ENCODE data around the gene PTBP2.

Gene PTBP2

DNA sequence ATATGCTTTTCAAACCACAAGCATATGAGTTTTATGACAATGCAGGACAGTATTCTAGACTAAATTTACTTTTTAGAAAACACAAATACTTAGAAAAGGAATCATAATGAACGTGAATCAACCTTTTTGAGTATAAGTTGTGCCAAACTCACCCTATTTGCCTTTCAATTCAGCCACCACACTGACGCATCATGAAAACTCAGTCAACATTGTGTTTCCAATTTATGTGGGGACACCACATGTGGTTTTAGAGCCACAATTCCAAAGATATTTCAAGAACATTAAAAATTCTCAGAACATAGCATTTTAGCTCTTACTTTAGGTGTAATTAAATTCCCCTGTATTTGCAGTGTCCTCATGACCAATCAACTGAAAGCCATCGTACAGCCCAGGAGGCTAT is 118.8 kb downstream of the PTBP2 start:
- H3K9me3 Mint-ChIP-seq, result no peaks in the 10 kb centered on the region
- no peak overlapping the region for H3K4me3 Mint-ChIP-seq
- H3K4me1 Mint-ChIP-seq, result no peaks in the 10 kb centered on the region
- no peak for DNase-seq (ENCODE audit: low spot score in 2 of 2)
- ATAC-seq (replicated peaks; ENCODE audit: extremely low read depth, poor library complexity, severe bottlenecking), result no peak
- no peak overlapping the region for H3K27ac Mint-ChIP-seq (ENCODE audit: low read depth)
- H3K36me3 Mint-ChIP-seq (ENCODE audit: insufficient read depth), result no peaks in the 10 kb centered on the region
- H3K27me3 Mint-ChIP-seq, result no peaks in the 10 kb centered on the region

DNA sequence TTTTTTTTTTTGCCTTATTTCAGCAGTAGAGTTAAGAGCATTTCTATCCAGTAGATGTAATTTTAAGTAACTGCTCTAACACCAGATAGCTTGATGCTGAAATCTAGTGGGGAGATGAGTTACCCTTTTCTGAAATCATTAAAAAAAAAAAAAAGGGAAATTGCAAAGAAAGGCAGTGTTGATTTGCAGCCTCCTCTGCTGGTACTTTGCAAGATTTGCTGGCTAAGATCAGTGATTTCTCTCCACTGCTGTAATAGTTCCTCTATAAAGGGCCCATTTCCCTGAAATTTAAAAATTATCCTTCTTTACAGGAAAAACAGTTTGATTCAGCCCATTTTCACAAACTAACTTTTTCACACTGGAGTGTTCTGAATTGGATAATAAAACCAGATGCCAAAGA is 120.6 kb downstream of the PTBP2 start:
- DNase-seq (ENCODE audit: low spot score in 2 of 2), result no peak
- H3K36me3 Mint-ChIP-seq (ENCODE audit: insufficient read depth), result no peaks in the 10 kb centered on the region
- no peaks in the 10 kb centered on the region for H3K27me3 Mint-ChIP-seq
- no peak overlapping the region for H3K27ac Mint-ChIP-seq (ENCODE audit: low read depth)
- H3K4me3 Mint-ChIP-seq, result no peak overlapping the region
- no peak for ATAC-seq (replicated peaks; ENCODE audit: extremely low read depth, poor library complexity, severe bottlenecking)
- no peaks in the 10 kb centered on the region for H3K9me3 Mint-ChIP-seq
- no peaks in the 10 kb centered on the region for H3K4me1 Mint-ChIP-seq

DNA sequence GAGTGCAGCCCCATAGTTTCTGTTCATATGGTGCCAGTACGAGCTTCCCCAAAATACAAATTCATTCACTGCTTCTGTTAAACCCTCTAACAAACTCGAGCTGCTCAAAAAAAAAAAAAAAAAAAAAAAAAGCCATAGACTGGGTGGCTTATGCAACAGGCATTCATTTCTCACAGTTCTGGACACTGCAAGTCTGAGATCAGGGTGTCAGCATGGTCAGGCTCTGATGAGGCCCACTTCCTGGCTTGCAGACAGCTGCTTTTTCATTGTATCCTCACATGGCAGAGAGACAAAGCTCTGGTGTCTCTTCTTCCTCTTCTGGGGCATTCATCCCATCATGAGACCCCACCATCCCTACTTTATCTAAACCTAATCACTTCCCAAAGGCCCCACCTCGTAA is 121.6 kb downstream of the PTBP2 start:
- H3K9me3 Mint-ChIP-seq, result no peaks in the 10 kb centered on the region
- H3K27me3 Mint-ChIP-seq, result peaks cover 5% of the 10 kb centered on the region
- no peak overlapping the region for H3K4me3 Mint-ChIP-seq
- H3K36me3 Mint-ChIP-seq (ENCODE audit: insufficient read depth), result no peaks in the 10 kb centered on the region
- H3K4me1 Mint-ChIP-seq, result no peaks in the 10 kb centered on the region
- DNase-seq (ENCODE audit: low spot score in 2 of 2), result no peak
- ATAC-seq (replicated peaks; ENCODE audit: extremely low read depth, poor library complexity, severe bottlenecking), result no peak
- H3K27ac Mint-ChIP-seq (ENCODE audit: low read depth), result no peak overlapping the region

DNA sequence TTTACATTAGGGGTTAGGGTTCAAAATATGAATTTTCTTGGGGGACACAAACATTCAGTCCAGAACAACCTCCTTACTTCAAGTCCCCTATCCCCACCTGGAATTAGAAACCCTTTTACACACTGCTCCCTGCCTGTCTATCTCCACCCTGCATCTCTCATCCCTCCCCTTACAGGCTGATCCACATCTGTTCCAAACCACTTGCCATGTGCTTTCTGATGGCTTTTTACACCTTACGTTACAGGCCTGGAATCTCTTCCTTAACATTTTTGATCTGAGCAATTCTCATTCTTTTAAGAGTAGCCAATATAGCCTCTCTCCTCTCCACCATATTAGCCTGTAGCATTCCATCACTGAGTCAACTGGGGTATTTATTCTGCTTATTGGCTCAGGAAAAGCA is 122.0 kb downstream of the PTBP2 start:
- H3K9me3 Mint-ChIP-seq, result no peaks in the 10 kb centered on the region
- H3K27ac Mint-ChIP-seq (ENCODE audit: low read depth), result no peak overlapping the region
- no peaks in the 10 kb centered on the region for H3K4me1 Mint-ChIP-seq
- no peak overlapping the region for H3K4me3 Mint-ChIP-seq
- ATAC-seq (replicated peaks; ENCODE audit: extremely low read depth, poor library complexity, severe bottlenecking), result no peak
- DNase-seq (ENCODE audit: low spot score in 2 of 2), result no peak
- H3K27me3 Mint-ChIP-seq, result peaks cover 6% of the 10 kb centered on the region
- no peaks in the 10 kb centered on the region for H3K36me3 Mint-ChIP-seq (ENCODE audit: insufficient read depth)

DNA sequence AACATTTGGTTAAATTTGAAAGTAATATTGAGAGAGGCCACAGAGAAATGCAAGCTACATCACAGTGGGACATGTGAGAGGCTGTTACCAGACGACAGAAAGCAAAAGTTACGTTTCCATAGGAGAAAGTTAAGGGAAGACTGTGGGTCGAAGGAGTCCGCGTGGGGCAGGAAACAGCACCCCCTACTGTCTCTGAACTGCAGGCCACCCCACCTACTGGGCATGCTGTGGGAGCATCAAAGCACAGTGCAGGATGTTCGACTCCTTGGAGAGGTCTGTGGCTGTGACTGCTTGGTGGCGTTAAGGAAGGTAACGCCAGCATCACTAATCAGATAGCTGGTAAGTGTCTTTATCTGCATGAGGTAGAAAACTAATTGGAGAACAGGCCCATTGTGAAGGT is 123.9 kb downstream of the PTBP2 start:
- DNase-seq (ENCODE audit: low spot score in 2 of 2) (no peak), ATAC-seq (replicated peaks; ENCODE audit: extremely low read depth, poor library complexity, severe bottlenecking) (no peak)
- Mint-ChIP-seq H3K4me1 (no peaks in the 10 kb centered on the region), H3K27ac (ENCODE audit: low read depth) (no peak overlapping the region), H3K4me3 (no peak overlapping the region), H3K9me3 (no peaks in the 10 kb centered on the region), H3K27me3 (peaks cover 19% of the 10 kb centered on the region), H3K36me3 (ENCODE audit: insufficient read depth) (no peaks in the 10 kb centered on the region)

DNA sequence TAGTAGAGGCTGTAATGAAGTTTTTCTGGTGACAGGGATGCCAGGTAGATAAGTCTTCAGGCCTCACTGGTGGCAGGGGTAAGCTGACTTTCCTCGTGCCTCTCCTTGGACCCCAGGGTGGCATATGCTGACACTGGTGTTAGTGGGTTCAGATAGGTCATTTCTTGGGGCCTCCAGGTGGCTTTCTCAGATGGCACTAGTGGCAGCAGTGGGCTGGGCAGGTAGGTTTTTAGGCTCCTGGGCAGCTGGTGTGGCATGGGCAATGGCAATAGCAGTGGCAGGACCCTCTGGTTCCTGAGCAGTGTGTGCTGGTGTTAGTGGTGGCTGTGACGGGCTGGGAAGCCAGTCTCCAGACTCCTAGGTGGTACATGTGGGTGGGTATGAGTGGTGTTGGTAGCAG is 140.3 kb downstream of the PTBP2 start:
- Mint-ChIP-seq H3K27me3 (peaks cover 18% of the 10 kb centered on the region), H3K4me3 (no peak overlapping the region), H3K27ac (ENCODE audit: low read depth) (no peak overlapping the region), H3K36me3 (ENCODE audit: insufficient read depth) (peaks cover 2% of the 10 kb centered on the region), H3K9me3 (no peaks in the 10 kb centered on the region), H3K4me1 (no peaks in the 10 kb centered on the region)
- DNase-seq (ENCODE audit: low spot score in 2 of 2) (no peak), ATAC-seq (replicated peaks; ENCODE audit: extremely low read depth, poor library complexity, severe bottlenecking) (no peak)

DNA sequence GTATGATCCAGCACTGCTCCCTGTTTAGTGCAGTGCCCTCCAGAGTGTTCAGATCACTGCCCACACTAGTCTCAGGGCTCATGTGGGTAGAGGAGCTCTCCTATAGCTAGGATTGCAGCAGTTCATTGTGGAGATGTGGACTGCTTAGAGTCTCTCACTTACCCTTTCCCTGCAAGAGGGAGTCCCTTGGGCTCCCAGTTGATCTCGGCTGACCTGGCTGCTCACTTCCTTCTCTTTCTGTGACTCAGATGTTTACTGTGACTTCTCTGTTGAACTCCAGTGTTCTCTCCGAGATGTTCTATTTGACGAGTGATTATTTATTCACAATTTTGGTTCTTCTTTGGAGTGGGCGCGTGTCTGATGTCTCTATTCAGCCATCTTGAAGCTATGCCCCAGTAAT is 141.9 kb downstream of the PTBP2 start:
- Mint-ChIP-seq H3K4me1 (no peaks in the 10 kb centered on the region), H3K27me3 (peaks cover 18% of the 10 kb centered on the region), H3K9me3 (no peaks in the 10 kb centered on the region), H3K27ac (ENCODE audit: low read depth) (no peak overlapping the region), H3K36me3 (ENCODE audit: insufficient read depth) (peaks cover 2% of the 10 kb centered on the region), H3K4me3 (no peak overlapping the region)
- ATAC-seq (replicated peaks; ENCODE audit: extremely low read depth, poor library complexity, severe bottlenecking) (no peak), DNase-seq (ENCODE audit: low spot score in 2 of 2) (no peak)

Data from central memory CD8-positive, alpha-beta T cell (primary cell).